GM21360 (cell line): Measurements from ENCODE around the gene RAB9A.
A peak's percentile ranks its signal among the peaks of the same experiment; 100 is the strongest.

Experiments used
- ATAC-seq: cut with Tn5 transposase; IDR thresholded peaks from one replicate; pipeline ENCODE4 v1.9.1; 2021; ENCODE audit warnings: mild to moderate bottlenecking, moderate library complexity; ENCODE audit not compliant: unreplicated experiment

The RAB9A gene

DNA sequence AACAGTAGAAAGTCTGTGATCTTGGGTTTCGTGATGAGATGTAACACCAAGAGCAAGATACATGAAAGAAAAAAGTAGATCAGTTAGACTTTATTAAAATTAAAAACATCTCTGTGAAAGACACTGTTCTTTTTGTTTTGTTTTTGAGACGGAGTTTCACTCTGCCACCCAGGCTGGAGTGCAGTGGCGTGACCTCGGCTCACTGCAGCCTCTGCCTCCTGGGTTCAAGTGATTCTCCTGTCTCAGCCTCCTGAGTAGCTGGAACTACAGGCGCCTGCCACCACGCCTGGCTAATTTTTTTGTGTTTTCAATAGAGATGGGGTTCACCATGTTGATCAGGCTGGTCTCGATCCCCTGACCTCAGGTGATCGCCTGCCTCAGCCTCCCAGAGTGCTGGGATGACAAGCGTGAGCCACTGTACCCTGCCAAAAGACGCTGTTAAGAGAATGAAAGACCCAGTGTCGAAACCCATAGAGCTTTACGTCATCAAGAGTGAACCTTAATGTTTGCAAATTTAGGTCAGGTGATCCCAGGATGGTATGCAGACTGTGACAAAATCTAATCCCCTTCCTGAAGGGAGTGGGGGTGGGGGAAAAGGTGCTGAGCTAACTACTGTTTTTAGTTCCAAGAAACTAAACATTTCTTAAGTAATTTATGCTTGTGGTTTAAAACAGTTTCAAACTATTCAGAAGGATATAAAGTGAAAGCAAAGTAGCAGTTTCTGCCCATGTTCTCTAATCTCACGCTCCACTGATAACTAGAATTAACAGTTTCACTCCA lies 53.7 kb downstream of the RAB9A start:
- peak; percentile 90 for ATAC-seq

DNA sequence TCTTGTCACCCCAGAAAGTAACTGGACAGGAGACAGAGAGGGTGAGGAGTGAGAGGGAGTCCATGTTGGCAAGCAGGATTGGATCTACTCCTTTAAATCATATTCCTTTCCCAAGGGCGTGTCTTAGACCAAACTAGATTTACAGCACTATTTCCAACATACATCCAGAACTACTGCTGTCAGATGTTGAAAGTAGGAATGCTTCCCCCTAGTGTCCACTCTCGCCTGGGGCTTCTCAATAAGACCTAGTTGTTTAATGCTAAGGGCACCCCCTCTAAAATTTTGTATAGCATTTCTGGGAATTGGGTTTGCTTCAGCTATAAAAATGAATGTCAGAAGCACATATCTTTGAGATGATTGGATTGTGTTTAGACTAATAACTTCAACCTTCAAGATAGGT lies 58.9 kb downstream of the RAB9A start:
- no peak for ATAC-seq

DNA sequence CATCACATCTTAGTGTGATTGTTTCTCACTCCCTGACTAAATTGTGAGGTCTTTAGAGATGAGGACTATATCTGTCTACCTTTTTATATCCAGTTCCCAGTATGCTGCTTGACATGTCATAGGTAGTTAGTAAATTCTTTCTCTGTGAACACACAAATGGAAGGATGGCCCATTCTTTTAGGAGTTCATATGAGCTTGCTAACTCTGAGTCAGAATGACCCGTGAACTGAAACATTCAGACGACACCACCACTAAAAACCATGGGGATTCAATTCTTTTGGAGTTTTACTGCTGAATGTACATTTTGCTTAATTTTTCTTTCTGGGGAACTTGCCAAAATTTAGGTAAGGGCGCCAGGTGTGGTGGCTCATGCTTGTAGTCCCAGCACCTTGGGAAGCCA lies 59.6 kb downstream of the RAB9A start:
- ATAC-seq: no peak

DNA sequence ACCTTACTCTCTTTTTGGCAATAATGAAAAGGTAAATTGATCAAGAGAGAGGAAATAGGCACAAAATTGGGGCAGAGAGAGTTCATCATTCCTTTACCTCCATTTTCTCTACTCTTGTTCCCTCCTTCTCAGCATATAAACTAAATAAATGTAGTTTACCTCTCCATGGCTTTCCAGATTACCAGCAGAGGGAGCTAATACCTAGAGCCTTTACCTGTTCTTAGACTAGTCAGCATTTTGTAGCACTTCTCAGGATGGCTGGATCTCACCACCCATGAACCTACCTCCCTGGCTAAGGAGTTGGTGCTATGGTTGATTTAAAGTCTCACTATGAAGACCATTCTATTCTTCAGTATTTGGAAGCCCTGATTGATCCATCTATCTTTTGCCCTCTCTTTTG lies 61.3 kb downstream of the RAB9A start:
- no peak for ATAC-seq

DNA sequence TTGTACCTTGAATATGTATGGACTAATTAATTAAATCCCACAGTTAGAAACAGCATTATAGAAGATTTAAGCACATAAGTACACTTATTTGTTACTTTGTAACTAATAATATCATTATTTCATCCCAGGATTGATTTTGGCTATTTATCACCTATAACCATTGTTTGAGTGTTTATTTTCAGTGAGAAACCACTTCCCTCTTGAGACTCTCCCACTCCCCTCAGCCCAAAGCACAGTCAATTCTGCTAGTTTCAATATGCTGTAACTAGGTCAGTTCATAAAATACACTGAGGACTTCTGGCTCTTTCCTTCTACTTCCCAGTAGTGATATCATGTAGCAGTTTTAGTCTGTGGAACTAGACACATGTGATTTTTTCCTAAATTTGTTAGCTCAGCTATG lies 61.9 kb downstream of the RAB9A start:
- ATAC-seq: no peak

DNA sequence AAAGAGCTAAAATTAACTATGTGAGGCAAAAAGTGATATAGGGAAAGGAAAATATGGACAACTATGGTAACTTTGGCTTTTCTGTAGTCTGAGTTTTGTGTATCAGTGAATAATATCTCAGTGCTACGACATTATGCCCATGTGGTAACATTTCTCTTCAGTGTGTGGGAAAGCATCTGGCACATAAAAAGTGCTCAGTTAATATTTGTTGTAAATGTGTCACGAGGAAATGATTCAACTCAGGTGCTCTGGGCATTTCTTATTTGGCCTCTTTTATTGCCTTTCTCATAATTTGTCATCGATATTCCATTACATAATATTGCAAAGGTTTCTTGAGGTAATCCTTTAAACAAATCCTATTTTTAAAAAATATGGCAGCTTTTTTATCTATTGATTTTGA lies 63.2 kb downstream of the RAB9A start:
- ATAC-seq: no peak

DNA sequence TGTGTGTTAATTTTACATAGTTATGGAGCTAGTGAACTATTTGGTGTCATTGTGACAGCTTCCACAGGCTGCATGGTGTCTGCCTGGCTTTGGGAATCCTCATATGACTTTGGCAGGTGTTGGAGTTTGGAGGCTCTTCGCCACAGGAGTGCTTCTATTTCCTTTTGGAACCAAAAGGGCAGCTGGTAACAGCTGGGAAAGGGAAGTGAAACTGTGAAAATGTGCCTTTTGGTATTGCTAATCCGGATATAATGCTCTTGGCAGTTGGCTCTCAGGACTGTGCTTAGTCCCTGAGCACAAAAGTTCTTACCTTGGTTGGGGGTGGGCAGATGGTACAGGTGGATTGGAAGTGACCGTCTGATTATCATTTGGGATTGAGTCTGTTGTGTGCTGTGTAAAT lies 63.7 kb downstream of the RAB9A start:
- ATAC-seq: no peak

DNA sequence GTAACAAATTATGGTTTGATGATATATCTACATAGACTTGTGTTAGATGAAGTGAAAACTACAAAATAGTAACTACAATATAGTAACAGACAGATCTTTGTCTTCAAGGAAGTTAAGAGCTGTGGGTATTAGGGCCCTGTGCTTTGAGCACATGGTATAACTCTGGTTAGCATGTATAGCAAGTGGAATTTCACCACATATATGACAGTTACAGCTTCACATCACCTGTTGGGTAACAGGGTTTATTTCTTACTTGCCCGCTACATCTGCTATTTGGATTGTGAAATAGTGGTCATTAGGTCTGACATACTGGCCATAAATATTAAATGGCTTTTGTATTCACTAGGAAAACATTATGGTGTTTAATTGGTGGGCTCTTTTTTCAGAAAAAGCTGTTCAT lies 65.8 kb downstream of the RAB9A start:
- no peak for ATAC-seq

DNA sequence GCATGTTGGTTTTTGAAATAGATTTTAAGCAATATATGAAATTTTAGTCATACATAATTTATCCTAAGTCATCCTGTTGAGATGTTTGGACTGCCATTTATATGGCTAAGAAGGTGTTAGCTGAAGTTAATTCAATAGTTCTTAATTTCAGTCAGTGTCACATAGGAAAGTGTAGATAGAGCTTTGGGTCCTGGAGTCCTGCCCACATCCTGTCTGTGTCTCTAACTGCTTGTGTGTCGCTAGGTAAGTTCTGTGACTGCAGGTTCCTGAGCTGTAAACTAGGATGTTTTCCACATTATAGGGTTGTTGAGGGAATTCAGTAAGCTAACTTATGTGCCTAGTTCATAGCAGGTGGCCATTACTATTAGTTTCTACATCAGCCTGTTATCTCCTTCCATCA lies 66.3 kb downstream of the RAB9A start:
- ATAC-seq: no peak

DNA sequence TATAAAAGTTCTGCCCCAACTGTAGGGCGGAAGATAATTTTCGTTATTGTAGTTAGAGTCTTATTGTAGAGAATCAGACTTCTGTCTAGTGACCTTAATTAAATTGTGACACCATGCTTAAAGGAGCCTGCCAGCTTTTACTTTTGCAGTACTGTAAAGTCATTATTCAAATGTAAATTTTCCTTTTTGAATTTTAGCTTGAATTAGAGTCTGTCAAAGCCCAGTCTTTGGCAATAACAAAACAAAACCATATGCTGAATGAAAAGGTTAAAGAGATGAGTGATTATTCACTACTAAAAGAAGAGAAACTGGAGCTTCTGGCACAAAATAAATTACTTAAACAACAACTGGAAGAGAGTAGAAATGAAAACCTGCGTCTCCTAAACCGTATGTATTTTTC lies 67.5 kb downstream of the RAB9A start:
- no peak for ATAC-seq

DNA sequence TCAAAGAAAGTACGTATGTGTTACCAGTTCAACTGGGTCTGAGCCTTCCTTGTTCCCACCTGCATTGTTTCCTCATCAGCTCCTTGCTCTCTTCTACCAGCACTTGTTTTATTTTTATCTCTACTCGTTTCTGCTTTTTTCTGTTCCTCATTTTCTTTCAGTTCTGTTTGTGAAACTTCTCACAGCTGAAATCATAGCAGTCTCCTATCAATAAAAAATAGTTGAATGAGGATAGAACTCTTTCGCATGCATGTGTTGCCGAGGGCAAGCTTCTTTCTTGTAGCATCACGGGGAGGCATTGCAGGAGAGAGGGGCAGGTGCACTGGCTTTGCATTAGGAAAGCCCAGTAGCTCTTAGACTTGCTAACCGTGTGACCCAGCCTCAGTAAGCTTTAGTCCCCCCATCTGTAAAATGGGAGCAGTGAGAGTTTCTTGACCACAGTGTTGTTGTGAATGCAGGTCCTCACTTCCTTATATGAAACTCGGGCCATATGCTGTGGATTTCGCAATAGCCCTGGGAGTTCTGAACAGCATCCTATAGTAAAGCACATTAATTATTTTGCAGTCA lies 70.3 kb downstream of the RAB9A start:
- ATAC-seq: peak; percentile 74
